Keratinocyte (primary cell): ENCODE results near the gene NDUFB1. TPM values are rescaled to one million over a fixed set of nuclear protein-coding genes. Genes with fewer than 3 reads are reported as not detected.

Experiments used
- DNase-seq: peaks from one replicate; pipeline ENCODE4 v3.0.0-alpha.2; 2011; ENCODE audit warnings: low read depth, missing footprints, low spot score
- FAIRE-seq: peaks from 2 replicates; lab custom pipeline; 2011; peaks lifted over from hg19 to GRCh38; lab: Jason Lieb, UNC
- H2AFZ ChIP-seq: 2 replicates; pipeline ENCODE4 v1.6.0; 2012; ENCODE audit warnings: low read length, control low read depth, inconsistent platforms; ENCODE audit not compliant: control insufficient read depth
- H3K27ac ChIP-seq: 2 replicates; pipeline ENCODE4 v1.5.1; 2011; ENCODE audit warnings: low read length; ENCODE audit not compliant: control insufficient read depth, insufficient read depth
- H3K27me3 ChIP-seq: 3 replicates; pipeline ENCODE4 v1.6.0; 2011; ENCODE audit warnings: low read length; ENCODE audit not compliant: control insufficient read depth, insufficient read depth; ENCODE audit errors: extremely low read depth
- H3K36me3 ChIP-seq, 2 experiments: 2 replicates in 1 of 2; 3 replicates in 1 of 2; pipeline ENCODE4 v1.5.1; 2011; ENCODE audit warnings: low read length in 2 of 2, mild to moderate bottlenecking in 1 of 2; ENCODE audit not compliant: control insufficient read depth in 2 of 2, insufficient read depth in 2 of 2; ENCODE audit errors: extremely low read depth in 1 of 2
- H3K4me1 ChIP-seq: 3 replicates; pipeline ENCODE4 v1.5.1; 2011; ENCODE audit warnings: low read length; ENCODE audit not compliant: control insufficient read depth, insufficient read depth; ENCODE audit errors: extremely low read depth
- H3K4me2 ChIP-seq: 3 replicates; pipeline ENCODE4 v1.6.0; 2011; ENCODE audit warnings: low read depth, low read length; ENCODE audit not compliant: control insufficient read depth, insufficient read depth; ENCODE audit errors: extremely low read depth
- H3K4me3 ChIP-seq, 3 experiments: fragments of 200-600 bp in 1 of 3; sonication (generic) in 1 of 3; 2 replicates in 2 of 3; 3 replicates in 1 of 3; pipeline ENCODE4 v1.5.1; 2011 to 2016; ENCODE audit warnings: low read length in 3 of 3, mild to moderate bottlenecking in 3 of 3, control low read depth in 2 of 3, inconsistent platforms in 1 of 3, low read depth in 1 of 3, mixed read lengths in 1 of 3, mixed run types in 1 of 3, moderate library complexity in 1 of 3; ENCODE audit not compliant: control insufficient read depth in 2 of 3, insufficient read depth in 2 of 3; ENCODE audit errors: extremely low read depth in 1 of 3
- H3K79me2 ChIP-seq: 2 replicates; pipeline ENCODE4 v1.6.0; 2012; ENCODE audit warnings: low read length; ENCODE audit not compliant: control insufficient read depth, insufficient read depth
- H3K9ac ChIP-seq: 3 replicates; pipeline ENCODE4 v1.6.0; 2011; ENCODE audit warnings: low read length; ENCODE audit not compliant: control insufficient read depth, insufficient read depth; ENCODE audit errors: extremely low read depth
- H3K9me1 ChIP-seq: 3 replicates; pipeline ENCODE4 v1.6.0; 2011; ENCODE audit warnings: low read length; ENCODE audit not compliant: control insufficient read depth, insufficient read depth; ENCODE audit errors: extremely low read depth
- H3K9me3 ChIP-seq: 2 replicates; pipeline ENCODE4 v1.5.1; 2012; ENCODE audit warnings: low read depth, low read length; ENCODE audit not compliant: control insufficient read depth
- H4K20me1 ChIP-seq: 3 replicates; pipeline ENCODE4 v1.6.0; 2011; ENCODE audit warnings: low read length; ENCODE audit not compliant: control insufficient read depth, insufficient read depth; ENCODE audit errors: extremely low read depth
- EZH2 ChIP-seq: IDR thresholded peaks from one replicate; pipeline ENCODE4 v1.6.1; 2012; ENCODE audit warnings: inconsistent platforms, mild to moderate bottlenecking, low read length, moderate library complexity
- dilution Hi-C: fragments of 300-500 bp; cut with MboI; formaldehyde crosslinking; loops from one replicate; pipeline ENCODE4 v1.7.0; 2020; ENCODE audit warnings: low sequenced_read_pairs; ENCODE audit not compliant: extremely low pct_ligation_motif_present
- polyA plus RNA-seq, 5 experiments: library from polyadenylated mRNA; depleted of rRNA in 3 of 5; stranded (reverse) in 3 of 5; stranded (forward) in 1 of 5; unstranded in 1 of 5; fragments of >200 nt; gene quantifications; 1 replicate in 1 of 5; 2 replicates in 3 of 5; 3 replicates in 1 of 5; pipeline versions ENCODE4 v1.2.1 to v1.2.3, GENCODE V29; 2011 to 2012; ENCODE audit warnings: missing spikeins in 2 of 5, low read depth in 1 of 5, low replicate concordance in 1 of 5
- TF ChIP-seq, protein P1 (sequence below), 3 experiments: IDR thresholded peaks in 1 of 3; conservative IDR thresholded peaks in 1 of 3; optimal IDR thresholded peaks in 1 of 3; 2 replicates in 2 of 3; 3 replicates in 1 of 3; pipeline versions ENCODE3 to v1.5.1; 2011; ENCODE audit warnings: low read length in 3 of 3, mild to moderate bottlenecking in 3 of 3, moderate library complexity in 2 of 3, control low read depth in 1 of 3, inconsistent platforms in 1 of 3; ENCODE audit not compliant: insufficient read depth in 2 of 3; ENCODE audit errors: extremely low read depth in 1 of 3

The NDUFB1 gene
- polyA plus RNA-seq, 1 donor (not counting 4 experiments of a cell fraction or from before 2014, with no cell fraction given): 555 TPM

DNA sequence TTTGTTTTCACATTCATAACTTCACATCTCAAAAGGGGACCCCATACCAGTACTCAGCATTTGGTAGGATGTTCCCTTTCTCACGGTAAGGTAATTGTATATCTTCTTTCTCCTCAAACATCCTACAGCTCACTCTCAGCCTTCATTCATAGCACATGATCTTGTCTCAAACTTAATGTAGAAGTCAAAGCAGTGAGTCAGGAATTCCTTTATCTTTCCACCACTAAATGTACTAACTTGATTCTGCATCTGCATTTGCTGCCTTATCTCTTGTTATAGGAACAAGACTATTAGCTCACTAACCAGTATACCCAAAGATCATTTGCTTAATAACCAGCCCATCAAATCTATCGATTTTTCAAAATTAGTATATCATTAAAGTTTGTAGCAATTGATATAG lies 23.2 kb upstream of the NDUFB1 start:
- FAIRE-seq: no peak

DNA sequence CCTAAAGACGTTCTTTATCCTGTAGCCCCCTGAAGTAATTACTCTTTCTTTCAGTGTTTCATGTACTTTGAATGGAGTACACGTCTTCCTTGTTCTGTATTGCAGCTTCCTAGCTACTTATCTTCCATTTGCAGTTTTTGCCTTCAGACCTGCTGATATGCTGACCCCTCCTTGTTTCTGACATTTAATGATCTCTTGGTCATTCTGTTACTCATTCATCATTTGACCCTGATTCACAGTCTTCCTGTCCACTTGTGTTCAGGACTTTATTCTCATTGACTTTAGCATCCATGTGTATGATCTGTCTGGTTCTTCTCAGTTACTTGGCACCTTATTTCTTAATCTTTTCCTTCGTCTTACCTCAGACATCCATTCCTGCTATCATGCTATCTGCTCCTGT lies 22.5 kb upstream of the NDUFB1 start:
- H3K4me3 ChIP-seq: no peak overlapping the region
- H2AFZ ChIP-seq: no peak overlapping the region
- H3K36me3 ChIP-seq: peaks cover 12 to 43% of the 10 kb centered on the region in 2 experiments
- H3K9me1 ChIP-seq: no peaks in the 10 kb centered on the region
- H3K4me2 ChIP-seq: no peak overlapping the region
- no peaks in the 10 kb centered on the region for H4K20me1 ChIP-seq
- no peak overlapping the region for H3K27ac ChIP-seq
- dilution Hi-C loops: no loop called here
- no peaks in the 10 kb centered on the region for H3K9me3 ChIP-seq
- H3K79me2 ChIP-seq: no peaks in the 10 kb centered on the region
- no peak for TF ChIP-seq EZH2
- TF ChIP-seq, protein P1, sequence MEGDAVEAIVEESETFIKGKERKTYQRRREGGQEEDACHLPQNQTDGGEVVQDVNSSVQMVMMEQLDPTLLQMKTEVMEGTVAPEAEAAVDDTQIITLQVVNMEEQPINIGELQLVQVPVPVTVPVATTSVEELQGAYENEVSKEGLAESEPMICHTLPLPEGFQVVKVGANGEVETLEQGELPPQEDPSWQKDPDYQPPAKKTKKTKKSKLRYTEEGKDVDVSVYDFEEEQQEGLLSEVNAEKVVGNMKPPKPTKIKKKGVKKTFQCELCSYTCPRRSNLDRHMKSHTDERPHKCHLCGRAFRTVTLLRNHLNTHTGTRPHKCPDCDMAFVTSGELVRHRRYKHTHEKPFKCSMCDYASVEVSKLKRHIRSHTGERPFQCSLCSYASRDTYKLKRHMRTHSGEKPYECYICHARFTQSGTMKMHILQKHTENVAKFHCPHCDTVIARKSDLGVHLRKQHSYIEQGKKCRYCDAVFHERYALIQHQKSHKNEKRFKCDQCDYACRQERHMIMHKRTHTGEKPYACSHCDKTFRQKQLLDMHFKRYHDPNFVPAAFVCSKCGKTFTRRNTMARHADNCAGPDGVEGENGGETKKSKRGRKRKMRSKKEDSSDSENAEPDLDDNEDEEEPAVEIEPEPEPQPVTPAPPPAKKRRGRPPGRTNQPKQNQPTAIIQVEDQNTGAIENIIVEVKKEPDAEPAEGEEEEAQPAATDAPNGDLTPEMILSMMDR (optimal IDR thresholded peaks at IDR 0.05 in 1 of 3, IDR thresholded peaks at IDR 0.05 in 1 of 3, conservative IDR thresholded peaks at IDR 0.05 in 1 of 3; ENCODE audit: extremely low read depth in 1 of 3, insufficient read depth in 2 of 3, low read length in 3 of 3): no peak
- no peak overlapping the region for H3K9ac ChIP-seq
- no peaks in the 10 kb centered on the region for H3K27me3 ChIP-seq
- DNase-seq (no peak), FAIRE-seq (peak; percentile 5)
- no peaks in the 10 kb centered on the region for H3K4me1 ChIP-seq

More for the DNA sequence above, 23.2 kb upstream of the NDUFB1 start:
- Histone ChIP-seq H4K20me1 (no peaks in the 10 kb centered on the region), H2AFZ (no peak overlapping the region), H3K4me3 (no peak overlapping the region), H3K4me2 (no peak overlapping the region), H3K9ac (no peak overlapping the region), H3K36me3 (peaks cover 12 to 45% of the 10 kb centered on the region in 2 experiments), H3K79me2 (no peaks in the 10 kb centered on the region), H3K27ac (no peak overlapping the region), H3K9me3 (no peaks in the 10 kb centered on the region), H3K27me3 (no peaks in the 10 kb centered on the region), H3K4me1 (no peaks in the 10 kb centered on the region), H3K9me1 (no peaks in the 10 kb centered on the region)
- no peak for DNase-seq
- dilution Hi-C loops: no loop called here
- TF ChIP-seq EZH2: no peak
- TF ChIP-seq, protein P1 (optimal IDR thresholded peaks at IDR 0.05 in 1 of 3, IDR thresholded peaks at IDR 0.05 in 1 of 3, conservative IDR thresholded peaks at IDR 0.05 in 1 of 3; ENCODE audit: extremely low read depth in 1 of 3, insufficient read depth in 2 of 3, low read length in 3 of 3): no peak
